H9 (cell line): ENCODE results near the gene PIP5K1A. TPM values are rescaled to one million over a fixed set of nuclear protein-coding genes. Genes with fewer than 3 reads are reported as not detected.

Experiments
- DNase-seq: peaks from one replicate; pipeline ENCODE4 v3.0.0-alpha.2; 2017
- H2AFZ ChIP-seq: one replicate; pipeline ENCODE4 v1.6.1; 2013; ENCODE audit warnings: mild to moderate bottlenecking, low read length, control low read depth, moderate library complexity
- H2AK5ac ChIP-seq: 2 replicates; pipeline ENCODE4 v1.6.1; 2013; ENCODE audit warnings: low read length, control low read depth, mixed read lengths; ENCODE audit not compliant: insufficient read length
- H2BK120ac ChIP-seq: one replicate; pipeline ENCODE4 v1.6.1; 2013; ENCODE audit warnings: low read depth, mild to moderate bottlenecking, low read length, control low read depth, inconsistent platforms; ENCODE audit not compliant: poor library complexity, severe bottlenecking
- H2BK12ac ChIP-seq: 2 replicates; pipeline ENCODE4 v1.6.1; 2013; ENCODE audit warnings: low read length, control low read depth, mixed read lengths, low read depth; ENCODE audit not compliant: insufficient read length
- H2BK15ac ChIP-seq: 2 replicates; pipeline ENCODE4 v1.6.1; 2013; ENCODE audit warnings: low read depth, low read length, control low read depth
- H2BK20ac ChIP-seq: one replicate; pipeline ENCODE4 v1.6.1; 2013; ENCODE audit warnings: low read depth, mild to moderate bottlenecking, low read length, control low read depth, inconsistent platforms; ENCODE audit not compliant: poor library complexity, severe bottlenecking
- H2BK5ac ChIP-seq: 2 replicates; pipeline ENCODE4 v1.6.1; 2013; ENCODE audit warnings: low read length, control low read depth, mixed read lengths; ENCODE audit not compliant: insufficient read length
- H3K14ac ChIP-seq: 2 replicates; pipeline ENCODE4 v1.6.1; 2013; ENCODE audit warnings: low read length, control low read depth; ENCODE audit not compliant: insufficient read depth
- H3K18ac ChIP-seq: 2 replicates; pipeline ENCODE4 v1.6.1; 2013; ENCODE audit warnings: low read depth, mild to moderate bottlenecking, mixed read lengths, low read length, control low read depth; ENCODE audit not compliant: insufficient read length
- H3K23ac ChIP-seq: 2 replicates; pipeline ENCODE4 v1.6.1; 2013; ENCODE audit warnings: low read length, control low read depth, mixed read lengths, low read depth; ENCODE audit not compliant: insufficient read length
- H3K23me2 ChIP-seq: 2 replicates; pipeline ENCODE4 v1.6.1; 2013; ENCODE audit warnings: low read depth, mild to moderate bottlenecking, mixed read lengths, low read length, control low read depth; ENCODE audit not compliant: insufficient read length, poor library complexity, severe bottlenecking
- H3K27ac ChIP-seq: 2 replicates; pipeline ENCODE4 v1.5.1; 2013; ENCODE audit warnings: low read length, control low read depth, mixed read lengths, low read depth; ENCODE audit not compliant: insufficient read length
- H3K27me3 ChIP-seq: 2 replicates; pipeline ENCODE4 v1.6.1; 2013; ENCODE audit warnings: low read length, control low read depth, inconsistent platforms; ENCODE audit not compliant: insufficient read depth
- H3K4ac ChIP-seq: 2 replicates; pipeline ENCODE4 v1.6.1; 2013; ENCODE audit warnings: low read depth, mild to moderate bottlenecking, control low read depth, inconsistent platforms, low read length, moderate library complexity
- H3K4me1 ChIP-seq: 2 replicates; pipeline ENCODE4 v1.6.1; 2013; ENCODE audit warnings: low read length, control low read depth, inconsistent platforms; ENCODE audit not compliant: insufficient read depth
- H3K4me2 ChIP-seq: 2 replicates; pipeline ENCODE4 v1.6.1; 2013; ENCODE audit warnings: low read length, control low read depth, mixed read lengths; ENCODE audit not compliant: insufficient read length, insufficient read depth
- H3K56ac ChIP-seq: 2 replicates; pipeline ENCODE4 v1.6.1; 2013; ENCODE audit warnings: low read depth, mild to moderate bottlenecking, mixed read lengths, low read length, control low read depth; ENCODE audit not compliant: insufficient read length
- H3K79me1 ChIP-seq: 2 replicates; pipeline ENCODE4 v1.6.1; 2013; ENCODE audit warnings: low read depth, mild to moderate bottlenecking, moderate library complexity, low read length, control low read depth, inconsistent platforms; ENCODE audit not compliant: insufficient read depth, poor library complexity, severe bottlenecking
- H3K79me2 ChIP-seq: 2 replicates; pipeline ENCODE4 v1.6.1; 2013; ENCODE audit warnings: low read length, control low read depth, inconsistent platforms; ENCODE audit not compliant: insufficient read depth
- H3K9ac ChIP-seq: 2 replicates; pipeline ENCODE4 v1.6.1; 2013; ENCODE audit warnings: low read length, control low read depth, mixed read lengths; ENCODE audit not compliant: insufficient read length; ENCODE audit errors: extremely low read depth
- H3K9me3 ChIP-seq: one replicate; pipeline ENCODE4 v1.6.1; 2013; ENCODE audit warnings: low read depth, low read length, inconsistent platforms; ENCODE audit not compliant: control insufficient read depth
- H3T11ph ChIP-seq: one replicate; pipeline ENCODE4 v1.6.1; 2013; ENCODE audit warnings: mild to moderate bottlenecking, low read length, control low read depth, inconsistent platforms
- H4K20me1 ChIP-seq: one replicate; pipeline ENCODE4 v1.6.1; 2013; ENCODE audit not compliant: control insufficient read depth, insufficient read length, insufficient read depth
- H4K5ac ChIP-seq: 2 replicates; pipeline ENCODE4 v1.6.1; 2013; ENCODE audit warnings: low read depth, mild to moderate bottlenecking, mixed read lengths, low read length, control low read depth; ENCODE audit not compliant: insufficient read length
- H4K8ac ChIP-seq: replicated peaks from 2 replicates; pipeline ENCODE4 v1.6.1; 2013; ENCODE audit warnings: low read length, control low read depth, mixed read lengths, low read depth; ENCODE audit not compliant: insufficient read length
- H4K91ac ChIP-seq: 2 replicates; pipeline ENCODE4 v1.6.1; 2013; ENCODE audit warnings: low read depth, mild to moderate bottlenecking, moderate library complexity, mixed read lengths, low read length, control low read depth; ENCODE audit not compliant: insufficient read length
- H3K27ac Mint-ChIP-seq, 3 experiments: 2 replicates in 2 of 3; 3 replicates in 1 of 3; pipeline ENCODE4 v1.8.0; 2020 to 2021; ENCODE audit warnings: mixed read lengths in 3 of 3, mild to moderate bottlenecking in 1 of 3, moderate library complexity in 1 of 3
- H3K27me3 Mint-ChIP-seq: 2 replicates; pipeline ENCODE4 v1.8.0; 2021; ENCODE audit warnings: low read depth, mild to moderate bottlenecking, moderate library complexity, mixed read lengths
- H3K36me3 Mint-ChIP-seq, 3 experiments: 2 replicates in 2 of 3; 3 replicates in 1 of 3; pipeline ENCODE4 v1.8.0; 2020 to 2021; ENCODE audit warnings: low read depth in 3 of 3, mixed read lengths in 3 of 3; ENCODE audit not compliant: insufficient read depth in 1 of 3
- H3K4me1 Mint-ChIP-seq, 2 experiments: 2 replicates each; pipeline ENCODE4 v1.8.0; 2020; ENCODE audit warnings: mixed read lengths in 2 of 2
- H3K4me3 Mint-ChIP-seq, 2 experiments: 2 replicates in 1 of 2; 3 replicates in 1 of 2; pipeline ENCODE4 v1.8.0; 2020 to 2021; ENCODE audit warnings: mild to moderate bottlenecking in 2 of 2, mixed read lengths in 2 of 2, moderate library complexity in 1 of 2
- H3K9me3 Mint-ChIP-seq, 2 experiments: 2 replicates in 1 of 2; 3 replicates in 1 of 2; pipeline ENCODE4 v1.8.0; 2020; ENCODE audit warnings: mild to moderate bottlenecking in 2 of 2, mixed read lengths in 2 of 2, moderate library complexity in 1 of 2
- WGBS: extraction: QIAGEN DNeasy Blood & Tissue Kit; methylation state at CpG from one replicate; pipeline ENCODE4 v1.1.7; 2013; ENCODE audit warnings: missing lambda C conversion rate, low lambda C conversion rate, mixed read lengths; ENCODE audit not compliant: insufficient read length; ENCODE audit errors: extremely low coverage; 5-methylcytosine and 5-hydroxymethylcytosine counted together
- total RNA-seq: library from RNA; stranded (reverse); gene quantifications from 2 replicates; pipeline ENCODE4 v1.2.1, GENCODE V29; 2021
- TF ChIP-seq, protein P1 (sequence below): fragments of 200-600 bp; sonication (generic); conservative IDR thresholded peaks from 3 replicates; pipeline ENCODE4 v1.8.0; 2021; ENCODE audit warnings: antibody characterized with exemption, mild to moderate bottlenecking

PIP5K1A gene
- total RNA-seq, 1 experiment from 2014 or later: 94.6 TPM

DNA sequence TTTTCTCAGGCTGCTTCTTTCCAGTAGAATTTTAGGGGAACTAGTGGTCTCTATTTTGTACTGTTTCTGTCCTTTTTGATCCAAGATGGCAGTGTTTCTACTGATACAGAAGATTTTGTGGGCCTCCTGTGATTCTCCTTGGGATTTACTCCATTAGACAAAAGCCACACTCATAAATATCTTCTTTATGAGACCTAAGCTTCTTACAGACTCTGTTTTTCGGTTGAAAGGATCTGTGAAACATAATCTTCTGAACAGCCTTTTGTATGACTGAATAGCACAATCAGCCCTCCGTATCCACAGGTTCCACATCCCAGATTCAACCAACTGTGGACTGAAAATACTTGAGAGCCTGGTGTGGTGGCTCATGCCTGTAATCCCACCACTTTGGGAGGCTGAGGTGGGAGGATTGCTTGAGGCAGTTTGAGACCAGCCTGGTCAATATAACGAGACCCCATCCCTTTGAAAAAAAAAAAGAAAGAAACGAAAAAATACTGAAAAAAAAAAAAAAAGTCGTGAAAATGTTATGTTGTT is 45.4 kb downstream of the PIP5K1A start:
- Mint-ChIP-seq H3K27ac (no peak overlapping the region), H3K9me3 (no peaks in the 10 kb centered on the region), H3K4me1 (no peaks in the 10 kb centered on the region), H3K4me3 (no peak overlapping the region), H3K36me3 (peaks cover 56 to 98% (median 93%) of the 10 kb centered on the region in 3 experiments), H3K27me3 (no peaks in the 10 kb centered on the region)
- H2BK12ac ChIP-seq: no peak overlapping the region
- H3K4me2 ChIP-seq: no peak overlapping the region
- DNase-seq: no peak
- no peak overlapping the region for H2BK20ac ChIP-seq
- H3K23ac ChIP-seq: no peak overlapping the region
- no peak overlapping the region for H2BK120ac ChIP-seq
- H2BK5ac ChIP-seq: no peak overlapping the region
- H3K23me2 ChIP-seq: no peaks in the 10 kb centered on the region
- H3K79me1 ChIP-seq: no peaks in the 10 kb centered on the region
- no peak overlapping the region for H2AK5ac ChIP-seq
- H3K9me3 ChIP-seq: no peaks in the 10 kb centered on the region
- no peak overlapping the region for H3K14ac ChIP-seq
- H3K4me1 ChIP-seq: no peaks in the 10 kb centered on the region
- H3K18ac ChIP-seq: no peak overlapping the region
- H3T11ph ChIP-seq: no peak overlapping the region
- H2AFZ ChIP-seq: no peak overlapping the region
- no peaks in the 10 kb centered on the region for H3K79me2 ChIP-seq
- H4K91ac ChIP-seq: no peak overlapping the region
- no peak overlapping the region for H2BK15ac ChIP-seq
- H3K27me3 ChIP-seq: no peaks in the 10 kb centered on the region
- H4K20me1 ChIP-seq: no peaks in the 10 kb centered on the region
- no CpG with 5 or more reads among the region's 5 CpGs for WGBS
- no peak overlapping the region for H4K5ac ChIP-seq
- no peak overlapping the region for H3K9ac ChIP-seq
- no peak overlapping the region for H3K27ac ChIP-seq
- no peak overlapping the region for H3K4ac ChIP-seq
- no peak overlapping the region for H3K56ac ChIP-seq
- H4K8ac ChIP-seq: no peak overlapping the region
- TF ChIP-seq, protein P1, sequence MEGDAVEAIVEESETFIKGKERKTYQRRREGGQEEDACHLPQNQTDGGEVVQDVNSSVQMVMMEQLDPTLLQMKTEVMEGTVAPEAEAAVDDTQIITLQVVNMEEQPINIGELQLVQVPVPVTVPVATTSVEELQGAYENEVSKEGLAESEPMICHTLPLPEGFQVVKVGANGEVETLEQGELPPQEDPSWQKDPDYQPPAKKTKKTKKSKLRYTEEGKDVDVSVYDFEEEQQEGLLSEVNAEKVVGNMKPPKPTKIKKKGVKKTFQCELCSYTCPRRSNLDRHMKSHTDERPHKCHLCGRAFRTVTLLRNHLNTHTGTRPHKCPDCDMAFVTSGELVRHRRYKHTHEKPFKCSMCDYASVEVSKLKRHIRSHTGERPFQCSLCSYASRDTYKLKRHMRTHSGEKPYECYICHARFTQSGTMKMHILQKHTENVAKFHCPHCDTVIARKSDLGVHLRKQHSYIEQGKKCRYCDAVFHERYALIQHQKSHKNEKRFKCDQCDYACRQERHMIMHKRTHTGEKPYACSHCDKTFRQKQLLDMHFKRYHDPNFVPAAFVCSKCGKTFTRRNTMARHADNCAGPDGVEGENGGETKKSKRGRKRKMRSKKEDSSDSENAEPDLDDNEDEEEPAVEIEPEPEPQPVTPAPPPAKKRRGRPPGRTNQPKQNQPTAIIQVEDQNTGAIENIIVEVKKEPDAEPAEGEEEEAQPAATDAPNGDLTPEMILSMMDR: no peak
